GM12874 (cell line): ENCODE measurements around the gene CDK8.

ENCODE experiments used
- CTCF ChIP-seq: IDR thresholded peaks from 2 replicates; pipeline ENCODE4 v1.5.1; 2011; ENCODE audit warnings: low read depth, mild to moderate bottlenecking, control low read depth, low read length, moderate library complexity; ENCODE audit not compliant: insufficient read depth

Gene CDK8

DNA sequence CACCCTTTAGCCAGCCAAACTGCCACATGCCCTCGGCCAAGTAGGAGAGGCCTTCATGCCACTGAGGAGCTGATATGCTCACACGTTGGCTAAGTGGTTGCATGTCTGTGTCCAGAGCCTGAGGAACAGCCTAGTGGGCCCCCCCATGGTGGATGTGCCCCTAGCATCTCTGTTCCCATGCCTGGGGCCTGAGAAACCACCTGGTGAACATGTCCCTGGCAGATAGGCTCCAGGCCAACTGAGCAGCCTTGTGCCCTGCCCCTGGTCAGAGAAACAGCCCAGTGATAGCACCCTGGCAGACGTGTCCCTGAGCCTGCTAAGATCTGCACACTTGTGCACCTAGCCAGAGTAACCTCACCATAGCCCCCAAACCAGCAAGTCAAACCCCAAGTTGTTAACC, 181.7 kb downstream of the CDK8 start:
- no peak for TF ChIP-seq CTCF

- no peak for TF ChIP-seq CTCF
Measured at GRCh38 chr13:26436914-26437313, 183.0 kb downstream of the CDK8 start.

- no peak for TF ChIP-seq CTCF
Measured at GRCh38 chr13:26440111-26440510, 186.2 kb downstream of the CDK8 start.

DNA sequence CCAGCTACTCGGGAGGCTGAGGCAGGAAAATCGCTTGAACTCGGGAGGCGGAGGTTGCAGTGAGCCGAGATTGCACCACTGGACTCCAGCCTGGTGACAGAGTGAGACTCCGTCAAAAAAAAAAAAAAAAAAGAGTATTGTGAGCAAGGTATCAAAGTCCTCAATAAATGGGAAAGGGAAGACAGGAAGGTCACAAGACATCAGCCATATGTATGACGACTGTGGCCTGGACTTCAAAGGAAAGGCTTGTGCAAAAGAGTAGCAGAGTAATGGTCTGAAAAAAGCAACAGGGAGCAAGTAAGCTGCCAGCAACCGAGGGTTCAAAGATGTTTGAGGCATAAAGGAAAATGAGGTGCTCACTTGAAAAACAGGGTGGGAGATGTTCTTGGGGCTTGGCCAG, 187.5 kb downstream of the CDK8 start:
- no peak for TF ChIP-seq CTCF

GRCh38 chr13:26442541-26442940, 188.6 kb downstream of the CDK8 start:
- TF ChIP-seq CTCF, result no peak

- no peak for TF ChIP-seq CTCF
Measured at GRCh38 chr13:26445092-26445491, 191.2 kb downstream of the CDK8 start.

DNA sequence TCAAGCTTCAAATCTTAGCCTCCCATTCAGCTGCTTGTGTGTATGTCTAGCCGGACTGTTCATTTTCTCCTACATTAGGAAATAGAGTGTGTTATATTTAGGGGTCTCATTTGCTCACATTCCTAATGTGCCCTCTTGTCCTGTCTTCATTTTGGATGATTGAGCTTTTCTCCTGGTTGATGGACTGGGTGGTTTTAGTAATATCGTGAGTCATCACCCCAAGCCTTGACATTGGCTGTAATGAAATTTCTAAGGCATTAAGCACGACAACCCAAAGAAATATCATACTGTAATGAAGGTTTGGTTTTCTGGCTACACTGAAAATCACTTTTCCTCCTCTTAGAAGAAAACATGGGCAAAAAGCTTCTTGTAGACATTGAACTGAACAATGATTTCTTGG, 192.8 kb downstream of the CDK8 start:
- TF ChIP-seq CTCF, result no peak

DNA sequence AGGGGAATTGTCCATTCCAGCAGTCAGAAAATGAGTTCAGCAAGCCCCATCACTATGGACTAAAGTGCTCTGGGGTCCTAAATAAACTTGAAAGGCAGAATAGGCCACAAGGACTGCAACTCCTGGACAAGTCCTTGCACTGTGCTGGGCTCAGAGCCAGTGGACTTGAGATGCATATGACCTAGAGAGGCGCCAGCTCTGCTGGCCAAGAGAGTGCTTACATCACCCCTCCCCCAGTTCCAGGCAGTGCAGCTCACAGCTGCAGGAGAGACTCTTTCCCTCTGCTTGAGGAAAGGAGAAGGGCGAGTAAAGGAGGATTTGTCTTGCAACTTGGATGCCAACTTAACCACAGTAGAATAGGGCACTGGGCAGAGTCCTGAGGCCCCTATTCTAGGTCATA, 194.1 kb downstream of the CDK8 start:
- TF ChIP-seq CTCF, result no peak
